Endodermal cell (in vitro differentiated cells): Measurements from ENCODE around the gene HSD11B2. TPM values are rescaled to one million over a fixed set of nuclear protein-coding genes. Genes with fewer than 3 reads are reported as not detected.

Source experiments
- DNase-seq: peaks from one replicate; pipeline ENCODE4 v3.0.0-alpha.2; 2017
- H3K27ac ChIP-seq: 2 replicates; pipeline ENCODE4 v1.5.1; 2013; ENCODE audit warnings: mild to moderate bottlenecking, low read depth, low read length, moderate library complexity
- H3K27me3 ChIP-seq: 2 replicates; pipeline ENCODE4 v1.6.1; 2013; ENCODE audit warnings: mild to moderate bottlenecking, low read length, moderate library complexity; ENCODE audit not compliant: insufficient read depth, control insufficient read depth, poor library complexity, severe bottlenecking
- H3K36me3 ChIP-seq: 2 replicates; pipeline ENCODE4 v1.7.0; 2013; ENCODE audit warnings: mild to moderate bottlenecking, low read length, moderate library complexity; ENCODE audit not compliant: control insufficient read depth, insufficient read depth
- H3K4me1 ChIP-seq: one replicate; pipeline ENCODE4 v1.7.0; 2013; ENCODE audit warnings: low read length; ENCODE audit not compliant: control insufficient read depth, insufficient read depth
- H3K4me3 ChIP-seq: 2 replicates; pipeline ENCODE4 v1.5.1; 2013; ENCODE audit warnings: mild to moderate bottlenecking, low read length, moderate library complexity
- H3K9ac ChIP-seq: 2 replicates; pipeline ENCODE4 v1.6.1; 2013; ENCODE audit warnings: mild to moderate bottlenecking, low read length, moderate library complexity; ENCODE audit not compliant: poor library complexity, severe bottlenecking; ENCODE audit errors: extremely low read depth
- H3K9me3 ChIP-seq: 2 replicates; pipeline ENCODE4 v1.6.1; 2013; ENCODE audit warnings: mild to moderate bottlenecking, low read length, moderate library complexity; ENCODE audit not compliant: control insufficient read depth
- H3K27ac Mint-ChIP-seq: 2 replicates; pipeline ENCODE4 v1.8.0; 2020; ENCODE audit warnings: mixed read lengths
- H3K27me3 Mint-ChIP-seq: 2 replicates; pipeline ENCODE4 v1.8.0; 2021; ENCODE audit warnings: mild to moderate bottlenecking, mixed read lengths; ENCODE audit not compliant: insufficient read depth
- H3K36me3 Mint-ChIP-seq: 2 replicates; pipeline ENCODE4 v1.8.0; 2020; ENCODE audit warnings: low read depth, mixed read lengths
- H3K4me1 Mint-ChIP-seq: 2 replicates; pipeline ENCODE4 v1.8.0; 2020; ENCODE audit warnings: mixed read lengths
- H3K4me3 Mint-ChIP-seq: 2 replicates; pipeline ENCODE4 v1.8.0; 2020; ENCODE audit warnings: mild to moderate bottlenecking, moderate library complexity, mixed read lengths
- H3K9me3 Mint-ChIP-seq: 2 replicates; pipeline ENCODE4 v1.8.0; 2020; ENCODE audit warnings: mild to moderate bottlenecking, mixed read lengths
- CTCF ChIP-seq: fragments of 200-600 bp; sonication (generic); conservative IDR thresholded peaks from 2 replicates; pipeline ENCODE4 v1.5.0; 2021; ENCODE audit warnings: antibody characterized with exemption, mild to moderate bottlenecking
- WGBS, 2 experiments: methylation state at CpG; one replicate each; pipeline versions ENCODE4 v1.1.5 to v1.1.7; 2013; ENCODE audit warnings: missing lambda C conversion rate in 2 of 2, mixed read lengths in 1 of 2; ENCODE audit not compliant: insufficient coverage in 1 of 2, insufficient read length in 1 of 2; 5-methylcytosine and 5-hydroxymethylcytosine counted together
- total RNA-seq, 2 donors: library from RNA; stranded (reverse); fragmentation: NEBNext Ultra II Directional in 1 of 2; extraction: Animal tissue kit (Norgen Biotek cat#: 25700) in 1 of 2; gene quantifications; 2 replicates in 1 of 2; 3 replicates in 1 of 2; pipeline ENCODE4 v1.2.1, GENCODE V29; 2021

Gene HSD11B2
- total RNA-seq, 2 donors from 2014 or later, result 10.4 to 14.7 TPM

- no peak overlapping the region for H3K4me3 Mint-ChIP-seq
- H3K9ac ChIP-seq, result no peak overlapping the region
Observed at GRCh38 chr16:67449739-67450138, 18.8 kb downstream of the HSD11B2 start.

GRCh38 chr16:67451061-67451703 lies 20.3 kb downstream of the HSD11B2 start:
- DNase-seq, result no peak
- H3K27ac ChIP-seq, result no peak overlapping the region
- H3K36me3 ChIP-seq, result peaks cover 30% of the 10 kb centered on the region
- no peak overlapping the region for H3K4me3 ChIP-seq
- no peaks in the 10 kb centered on the region for H3K27me3 ChIP-seq
- Mint-ChIP-seq H3K4me3 (no peak overlapping the region), H3K4me1 (no peaks in the 10 kb centered on the region), H3K27ac (peak overlapping the region; percentile 72), H3K9me3 (no peaks in the 10 kb centered on the region), H3K27me3 (no peaks in the 10 kb centered on the region), H3K36me3 (peaks cover 28% of the 10 kb centered on the region)
- TF ChIP-seq CTCF, result no peak
- H3K9me3 ChIP-seq, result no peaks in the 10 kb centered on the region
- H3K9ac ChIP-seq, result no peak overlapping the region
- WGBS, 2 experiments, result 93 to 100% methylated on average over 5 to 12 of the region's 12 CpGs
- H3K4me1 ChIP-seq, result no peaks in the 10 kb centered on the region

More at GRCh38 chr16:67449739-67450138, 18.8 kb downstream of the HSD11B2 start:
- no peaks in the 10 kb centered on the region for H3K9me3 ChIP-seq
- H3K27ac ChIP-seq, result no peak overlapping the region
- Mint-ChIP-seq H3K27ac (no peak overlapping the region), H3K36me3 (peaks cover 28% of the 10 kb centered on the region), H3K27me3 (no peaks in the 10 kb centered on the region), H3K9me3 (no peaks in the 10 kb centered on the region), H3K4me1 (no peaks in the 10 kb centered on the region)
- H3K4me1 ChIP-seq, result no peaks in the 10 kb centered on the region
- H3K36me3 ChIP-seq, result peaks cover 30% of the 10 kb centered on the region
- 94 to 100% methylated on average over 3 of the region's 3 CpGs for WGBS, 2 experiments
- DNase-seq, result no peak
- H3K4me3 ChIP-seq, result no peak overlapping the region
- no peaks in the 10 kb centered on the region for H3K27me3 ChIP-seq
- no peak for TF ChIP-seq CTCF

GRCh38 chr16:67451704-67452435 lies 20.9 kb downstream of the HSD11B2 start:
- Mint-ChIP-seq H3K27ac (no peak overlapping the region), H3K27me3 (no peaks in the 10 kb centered on the region), H3K9me3 (no peaks in the 10 kb centered on the region), H3K36me3 (peaks cover 23% of the 10 kb centered on the region), H3K4me3 (no peak overlapping the region), H3K4me1 (no peaks in the 10 kb centered on the region)
- Histone ChIP-seq H3K36me3 (peaks cover 30% of the 10 kb centered on the region), H3K4me3 (no peak overlapping the region), H3K9ac (no peak overlapping the region), H3K27me3 (no peaks in the 10 kb centered on the region), H3K27ac (no peak overlapping the region), H3K9me3 (no peaks in the 10 kb centered on the region), H3K4me1 (no peaks in the 10 kb centered on the region)
- 88 to 94% methylated on average over 1 to 2 of the region's 2 CpGs for WGBS, 2 experiments
- TF ChIP-seq CTCF, result no peak
- DNase-seq, result no peak
